Spleen (tissue), 7 donors: Measurements from ENCODE around the gene GRIA1.

Experiments used
- CTCF ChIP-seq, 11 experiments: fragments of 200-600 bp in 7 of 11; fragments of 450-650 bp in 4 of 11; sonication (generic) in 4 of 11; IDR thresholded peaks in 8 of 11; conservative IDR thresholded peaks in 3 of 11; 1 replicate in 7 of 11; 2 replicates in 4 of 11; pipeline versions ENCODE4 v1.4.0 to v1.8.0; 2016 to 2021; ENCODE audit warnings: antibody characterized with exemption in 11 of 11, inconsistent platforms in 4 of 11, mild to moderate bottlenecking in 1 of 11
- POLR2A ChIP-seq, 3 donors: fragments of 450-650 bp; IDR thresholded peaks; one replicate each; pipeline ENCODE4 v1.5.1; 2017; ENCODE audit warnings: antibody characterized with exemption in 3 of 3, mild to moderate bottlenecking in 1 of 3
- donor health status: DM: no; HTN: no; CAD: no; lungs with moderate emphysema.
- donor health status: DM: no; HTN: no; CAD: no.
- donor health status: DM: no; HTN: no; CAD: no.

GRCh38 chr5:153824909-153825308 lies 334.4 kb downstream of the GRIA1 start:
- TF ChIP-seq CTCF (IDR thresholded peaks at IDR 0.05 in 8 of 11, conservative IDR thresholded peaks at IDR 0.05 in 3 of 11) (no peak), POLR2A (IDR thresholded peaks at IDR 0.05) (no peak)
